Midbrain (tissue), 1 donor: ENCODE data around the gene HOXA10.

Source experiments
- DNase-seq: peaks from one replicate; lab custom pipeline; 2025; lab: John Stamatoyannopoulos, UW

The HOXA10 gene

GRCh38 chr7:27189997-27190748 lies 16.1 kb upstream of the HOXA10 start:
- no peak for DNase-seq

- no peak for DNase-seq
These were observed 15.3 kb upstream of the HOXA10 start for GRCh38 chr7:27189295-27189996.

- DNase-seq, result no peak
These were observed 14.5 kb upstream of the HOXA10 start for GRCh38 chr7:27188386-27189294.

GRCh38 chr7:27187475-27188385 lies 13.6 kb upstream of the HOXA10 start:
- DNase-seq, result no peak

GRCh38 chr7:27186668-27187474 lies 12.8 kb upstream of the HOXA10 start:
- no peak for DNase-seq

- DNase-seq, result no peak
These were observed 11.9 kb upstream of the HOXA10 start for GRCh38 chr7:27185854-27186667.

GRCh38 chr7:27185013-27185853 lies 11.1 kb upstream of the HOXA10 start, which contains the start of gene HOXA11:
Gene HOXA11 (minus strand): TSS chr7:27185232. CDS start chr7:27185144, 88 bp downstream.
- DNase-seq, result no peak

GRCh38 chr7:27184337-27185012 lies 10.4 kb upstream of the HOXA10 start:
- no peak for DNase-seq

GRCh38 chr7:27183682-27184336 lies 9.7 kb upstream of the HOXA10 start:
- DNase-seq, result no peak

GRCh38 chr7:27182861-27183681 lies 9.0 kb upstream of the HOXA10 start:
- DNase-seq, result no peak

GRCh38 chr7:27182285-27182841 lies 8.2 kb upstream of the HOXA10 start:
- DNase-seq, result no peak

- no peak for DNase-seq
These were observed 7.7 kb upstream of the HOXA10 start for GRCh38 chr7:27181795-27182275.

- DNase-seq, result no peak
These were observed 6.6 kb upstream of the HOXA10 start for GRCh38 chr7:27180431-27181420.

- peak; percentile 26 for DNase-seq
These were observed 5.6 kb upstream of the HOXA10 start for GRCh38 chr7:27179503-27180430.
